ENCODE data around the gene DENND11. TPM values are rescaled to one million over a fixed set of nuclear protein-coding genes. Genes with fewer than 3 reads are reported as not detected.

The DENND11 gene
- total RNA-seq, 6 donors from 2014 or later, result 17.5 to 36.0 (median 29.1) TPM

- no peaks in the 10 kb centered on the region for H3K9me3 ChIP-seq
- H3K4me3 ChIP-seq, result no peak overlapping the region
- no peaks in the 10 kb centered on the region for H3K27me3 ChIP-seq
- H3K27ac ChIP-seq, result peak overlapping the region in 1 of 4 donors; percentile 91
- peaks cover 27 to 41% (median 33%) of the 10 kb centered on the region in 4 donors for H3K4me1 ChIP-seq
- 77 to 80% methylated on average over 3 of the region's 3 CpGs for WGBS, 2 donors
- ATAC-seq (ENCODE audit: low FRiP score in 2 of 2) (no peak), DNase-seq (no peak)
- H3K36me3 ChIP-seq, result no peaks in the 10 kb centered on the region
- TF ChIP-seq POLR2AphosphoS5 (IDR thresholded peaks at IDR 0.05) (no peak), POLR2A (IDR thresholded peaks at IDR 0.05) (no peak), CTCF (IDR thresholded peaks at IDR 0.05) (no peak), EP300 (IDR thresholded peaks at IDR 0.05) (no peak)
Observed at GRCh38 chr7:141699860-141700259, 2.1 kb downstream of the DENND11 start.

GRCh38 chr7:141698247-141699015 lies 3.5 kb downstream of the DENND11 start:
- ATAC-seq (ENCODE audit: low FRiP score in 2 of 2), result no peak
- Histone ChIP-seq H3K9me3 (no peaks in the 10 kb centered on the region), H3K27me3 (no peaks in the 10 kb centered on the region), H3K27ac (peak overlapping the region in 1 of 4 donors; percentile 27), H3K4me1 (peaks cover 27 to 41% (median 33%) of the 10 kb centered on the region in 4 donors), H3K36me3 (no peaks in the 10 kb centered on the region), H3K4me3 (no peak overlapping the region)
- DNase-seq, result no peak
- WGBS, 2 donors, result 67 to 79% methylated on average over 1 of the region's 1 CpG
- TF ChIP-seq POLR2A (IDR thresholded peaks at IDR 0.05) (no peak), POLR2AphosphoS5 (IDR thresholded peaks at IDR 0.05) (no peak), CTCF (IDR thresholded peaks at IDR 0.05) (no peak), EP300 (IDR thresholded peaks at IDR 0.05) (no peak)

- H3K4me1 ChIP-seq, result peaks cover 21 to 35% (median 31%) of the 10 kb centered on the region in 4 donors
- H3K27ac ChIP-seq, result peak overlapping the region in 1 of 4 donors; percentile 27
Observed at GRCh38 chr7:141697211-141697871, 4.6 kb downstream of the DENND11 start.

GRCh38 chr7:141696348-141696747 lies 5.6 kb downstream of the DENND11 start:
- DNase-seq (no peak), ATAC-seq (ENCODE audit: low FRiP score in 2 of 2) (no peak)
- Histone ChIP-seq H3K27me3 (no peaks in the 10 kb centered on the region), H3K27ac (peak overlapping the region in 2 of 4 donors; percentile 2 to 27), H3K4me1 (peaks cover 20 to 35% (median 30%) of the 10 kb centered on the region in 4 donors), H3K9me3 (no peaks in the 10 kb centered on the region), H3K4me3 (no peak overlapping the region), H3K36me3 (no peaks in the 10 kb centered on the region)
- TF ChIP-seq CTCF (IDR thresholded peaks at IDR 0.05) (no peak), POLR2AphosphoS5 (IDR thresholded peaks at IDR 0.05) (no peak), POLR2A (IDR thresholded peaks at IDR 0.05) (no peak), EP300 (IDR thresholded peaks at IDR 0.05) (no peak)
- 12 to 21% methylated on average over 2 of the region's 2 CpGs for WGBS, 2 donors

More at GRCh38 chr7:141697211-141697871, 4.6 kb downstream of the DENND11 start:
- H3K4me3 ChIP-seq, result no peak overlapping the region
- WGBS, 2 donors, result 65 to 70% methylated on average over 10 of the region's 10 CpGs
- no peaks in the 10 kb centered on the region for H3K36me3 ChIP-seq
- H3K27me3 ChIP-seq, result no peaks in the 10 kb centered on the region
- ATAC-seq (ENCODE audit: low FRiP score in 2 of 2), result no peak
- no peaks in the 10 kb centered on the region for H3K9me3 ChIP-seq
- DNase-seq, result no peak
- no peak for TF ChIP-seq POLR2A (IDR thresholded peaks at IDR 0.05)
- TF ChIP-seq EP300 (IDR thresholded peaks at IDR 0.05), result no peak
- TF ChIP-seq POLR2AphosphoS5 (IDR thresholded peaks at IDR 0.05), result no peak
- TF ChIP-seq CTCF (IDR thresholded peaks at IDR 0.05), result no peak
